ENCODE data around the gene CCDC8. TPM values are rescaled to one million over a fixed set of nuclear protein-coding genes. Genes with fewer than 3 reads are reported as not detected.
"Not testable (repeated sequence)": the region's sequence is repeated elsewhere in the genome, so short reads cannot be mapped to it uniquely, and the experiment has no call there.

CCDC8 gene
- polyA plus RNA-seq, 1 experiment: 7.7 TPM

DNA sequence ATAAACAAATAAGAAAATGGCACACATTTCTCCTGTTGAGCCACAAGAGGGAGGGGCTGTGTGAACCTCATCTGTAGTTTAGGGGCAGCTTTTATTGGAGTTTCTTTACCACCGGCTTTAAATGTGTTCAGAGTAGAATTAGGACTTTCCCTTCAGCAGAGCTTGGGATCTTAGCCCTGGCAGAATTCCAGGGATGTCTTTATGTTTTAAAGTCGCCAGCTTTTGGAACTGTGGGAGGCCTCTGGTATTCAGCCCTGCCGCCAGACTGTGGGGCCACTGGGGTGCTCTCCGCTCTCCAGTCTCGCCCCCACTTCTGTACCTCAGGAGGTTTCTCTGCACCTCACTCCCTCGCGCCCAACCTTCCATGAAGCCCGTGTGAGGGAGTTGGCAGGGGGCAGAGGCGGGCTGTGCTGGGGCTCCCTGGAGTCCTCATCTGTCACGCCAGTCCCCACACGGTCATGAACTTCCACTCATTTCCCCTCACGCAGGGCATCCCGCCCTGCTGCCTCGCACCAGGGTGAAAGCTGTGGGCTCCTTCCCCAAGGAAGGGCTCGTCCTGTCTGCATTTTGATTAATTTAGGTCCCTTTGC lies 31.5 kb downstream of the CCDC8 start:
- Histone ChIP-seq H3K4me3 (ENCODE audit: low read depth, low read length) (no peak overlapping the region), H3K36me3 (ENCODE audit: control insufficient read depth, insufficient read depth, low read length) (peaks cover 13% of the 10 kb centered on the region), H3K27me3 (ENCODE audit: control insufficient read depth, insufficient read depth, low read length) (no peaks in the 10 kb centered on the region)
- ChIA-PET CTCF (interaction anchor here (0.7 to 2.0 kb wide), 9 partner anchors 10 to 372 kb away, joined by 3 to 5 read pairs (median 3); no protein-coding TSS in a partner anchor), POLR2A (no interaction called here)
- TF ChIP-seq, protein P1, sequence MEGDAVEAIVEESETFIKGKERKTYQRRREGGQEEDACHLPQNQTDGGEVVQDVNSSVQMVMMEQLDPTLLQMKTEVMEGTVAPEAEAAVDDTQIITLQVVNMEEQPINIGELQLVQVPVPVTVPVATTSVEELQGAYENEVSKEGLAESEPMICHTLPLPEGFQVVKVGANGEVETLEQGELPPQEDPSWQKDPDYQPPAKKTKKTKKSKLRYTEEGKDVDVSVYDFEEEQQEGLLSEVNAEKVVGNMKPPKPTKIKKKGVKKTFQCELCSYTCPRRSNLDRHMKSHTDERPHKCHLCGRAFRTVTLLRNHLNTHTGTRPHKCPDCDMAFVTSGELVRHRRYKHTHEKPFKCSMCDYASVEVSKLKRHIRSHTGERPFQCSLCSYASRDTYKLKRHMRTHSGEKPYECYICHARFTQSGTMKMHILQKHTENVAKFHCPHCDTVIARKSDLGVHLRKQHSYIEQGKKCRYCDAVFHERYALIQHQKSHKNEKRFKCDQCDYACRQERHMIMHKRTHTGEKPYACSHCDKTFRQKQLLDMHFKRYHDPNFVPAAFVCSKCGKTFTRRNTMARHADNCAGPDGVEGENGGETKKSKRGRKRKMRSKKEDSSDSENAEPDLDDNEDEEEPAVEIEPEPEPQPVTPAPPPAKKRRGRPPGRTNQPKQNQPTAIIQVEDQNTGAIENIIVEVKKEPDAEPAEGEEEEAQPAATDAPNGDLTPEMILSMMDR (IDR thresholded peaks at IDR 0.05; ENCODE audit: insufficient read depth, low read depth, low read length): no peak
- no peak for DNase-seq (ENCODE audit: low read depth)

DNA sequence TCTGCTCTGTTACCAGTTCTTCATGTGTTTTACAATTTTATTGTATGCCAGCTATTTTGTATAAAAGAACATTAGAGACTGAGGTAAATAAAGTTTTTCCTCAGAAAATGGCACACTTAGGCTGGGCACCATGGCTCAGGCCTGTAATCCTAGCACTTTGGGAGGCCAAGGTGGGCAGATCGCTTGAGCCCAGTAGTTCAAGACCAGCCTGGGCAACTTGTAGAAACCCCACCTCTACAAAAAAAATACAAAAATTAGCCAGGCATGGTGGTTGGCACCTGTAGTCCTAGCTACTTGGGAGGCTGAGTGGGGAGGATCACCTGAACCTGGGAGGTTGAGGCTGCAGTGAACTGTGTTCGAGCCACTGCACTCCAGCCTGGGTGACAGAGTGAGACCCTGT lies 32.0 kb downstream of the CCDC8 start:
- CTCF ChIA-PET: interaction anchor here (0.7 to 2.0 kb wide), 7 partner anchors 10 to 372 kb away, joined by 3 to 4 read pairs (median 3); no protein-coding TSS in a partner anchor
- POLR2A ChIA-PET: no interaction called here
- TF ChIP-seq, protein P1 (IDR thresholded peaks at IDR 0.05; ENCODE audit: insufficient read depth, low read depth, low read length): no peak
- DNase-seq (ENCODE audit: low read depth): no peak
- no peaks in the 10 kb centered on the region for H3K27me3 ChIP-seq (ENCODE audit: control insufficient read depth, insufficient read depth, low read length)
- H3K4me3 ChIP-seq (ENCODE audit: low read depth, low read length): no peak overlapping the region
- H3K36me3 ChIP-seq (ENCODE audit: control insufficient read depth, insufficient read depth, low read length): peaks cover 14% of the 10 kb centered on the region

DNA sequence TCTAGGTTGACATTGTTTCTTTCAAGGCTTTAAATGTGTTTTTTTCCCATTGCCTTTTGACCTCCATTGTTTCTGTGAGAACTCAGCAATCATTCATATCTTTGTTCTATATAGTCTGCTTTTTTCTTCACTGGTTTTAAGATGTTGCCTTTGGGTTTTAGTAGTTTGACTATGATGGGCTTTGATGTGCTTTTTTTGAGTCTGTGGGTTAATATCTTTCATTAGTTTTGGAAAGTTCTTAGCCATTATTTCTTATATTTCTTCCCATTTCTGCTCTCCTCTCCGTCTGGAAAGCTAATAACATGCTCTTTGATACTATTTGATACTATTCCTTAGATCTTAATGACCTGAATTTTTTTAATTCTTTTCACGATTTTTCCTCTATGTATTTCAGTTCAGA lies 32.7 kb downstream of the CCDC8 start:
- no peak for DNase-seq (ENCODE audit: low read depth)
- TF ChIP-seq, protein P1 (IDR thresholded peaks at IDR 0.05; ENCODE audit: insufficient read depth, low read depth, low read length): no peak
- CTCF ChIA-PET: interaction anchor here (0.6 to 2.0 kb wide), 3 partner anchors 30 to 371 kb away, joined by 3 to 4 read pairs (median 3); partner anchors contain the start of gene PPP5C
- peaks cover 16% of the 10 kb centered on the region for H3K36me3 ChIP-seq (ENCODE audit: control insufficient read depth, insufficient read depth, low read length)
- no peaks in the 10 kb centered on the region for H3K27me3 ChIP-seq (ENCODE audit: control insufficient read depth, insufficient read depth, low read length)
- H3K4me3 ChIP-seq (ENCODE audit: low read depth, low read length): no peak overlapping the region
- POLR2A ChIA-PET: no interaction called here

DNA sequence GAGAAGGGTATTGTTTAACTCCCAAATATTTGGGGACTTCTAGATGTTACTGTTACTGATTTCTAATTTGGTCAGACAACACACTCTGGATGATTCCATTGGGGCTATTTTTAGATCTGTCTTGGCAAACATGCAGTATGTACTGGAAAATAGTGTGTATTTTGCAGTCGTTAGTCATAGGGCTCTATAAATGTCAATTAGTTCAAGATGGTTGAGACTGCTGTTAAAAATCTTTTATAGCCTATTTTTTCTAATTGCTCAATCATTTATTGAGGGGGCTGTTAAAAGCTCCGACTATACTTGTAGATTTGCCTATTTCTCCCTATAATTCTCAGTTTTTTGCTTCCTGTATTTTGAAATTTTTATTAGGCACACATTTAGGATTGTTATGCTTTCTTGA lies 35.1 kb downstream of the CCDC8 start:
- no peaks in the 10 kb centered on the region for H3K27me3 ChIP-seq (ENCODE audit: control insufficient read depth, insufficient read depth, low read length)
- CTCF ChIA-PET: interaction anchor here (0.7 to 1.9 kb wide), 6 partner anchors 10 to 136 kb away, joined by 3 to 7 read pairs (median 4); partner anchors contain the start of gene PPP5C
- H3K36me3 ChIP-seq (ENCODE audit: control insufficient read depth, insufficient read depth, low read length): peaks cover 8% of the 10 kb centered on the region; the same call in 1 of the 2 replicates
- POLR2A ChIA-PET: no interaction called here
- TF ChIP-seq, protein P1 (IDR thresholded peaks at IDR 0.05; ENCODE audit: insufficient read depth, low read depth, low read length): no peak
- DNase-seq (ENCODE audit: low read depth): peak; percentile 95
- no peak overlapping the region for H3K4me3 ChIP-seq (ENCODE audit: low read depth, low read length)

DNA sequence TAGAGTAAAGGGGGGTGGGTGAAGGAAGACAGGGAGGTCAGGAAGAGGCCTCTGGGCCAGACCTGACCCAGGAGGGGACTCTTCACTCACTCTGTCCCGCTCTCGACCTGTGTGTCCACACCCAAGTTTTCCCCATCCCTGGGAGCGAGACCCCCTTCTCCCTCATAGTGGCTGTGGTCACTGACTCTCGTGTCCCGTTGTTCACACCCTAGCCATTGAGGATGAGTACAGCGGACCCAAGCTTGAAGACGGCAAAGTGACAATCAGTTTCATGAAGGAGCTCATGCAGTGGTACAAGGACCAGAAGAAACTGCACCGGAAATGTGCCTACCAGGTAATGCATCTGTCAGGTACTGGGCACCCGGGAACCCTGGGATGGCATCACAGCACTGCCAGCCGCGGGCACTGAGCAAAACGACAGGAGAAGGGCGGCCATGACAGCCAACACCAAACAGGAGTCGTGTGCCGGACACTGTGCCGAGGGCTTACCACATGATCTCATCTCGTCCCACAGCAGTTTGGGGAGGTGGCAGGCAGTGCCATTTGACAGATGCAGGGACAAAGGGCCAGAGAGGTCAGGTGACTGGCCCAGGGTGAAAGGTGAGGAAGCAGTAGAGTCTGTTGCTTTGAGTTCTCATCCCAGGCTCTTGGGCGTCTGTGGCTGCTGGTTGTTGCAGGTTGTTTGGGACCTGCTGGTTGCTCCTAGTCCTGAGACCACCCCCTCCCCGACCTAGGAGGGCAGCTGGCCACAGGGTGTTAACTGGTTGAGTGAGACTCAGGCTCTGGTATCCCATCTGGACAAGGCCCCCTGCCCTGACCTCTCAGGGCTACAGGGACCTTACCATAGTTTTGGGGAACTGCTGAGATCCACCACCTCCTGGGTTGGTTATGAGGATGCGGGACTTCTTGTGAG lies 36.9 kb downstream of the CCDC8 start:
- TF ChIP-seq, protein P1 (IDR thresholded peaks at IDR 0.05; ENCODE audit: insufficient read depth, low read depth, low read length): no peak
- DNase-seq (ENCODE audit: low read depth): no peak
- Histone ChIP-seq H3K4me3 (ENCODE audit: low read depth, low read length) (no peak overlapping the region), H3K36me3 (ENCODE audit: control insufficient read depth, insufficient read depth, low read length) (peaks cover 8% of the 10 kb centered on the region; the same call in 1 of the 2 replicates), H3K27me3 (ENCODE audit: control insufficient read depth, insufficient read depth, low read length) (no peaks in the 10 kb centered on the region)
- POLR2A ChIA-PET: no interaction called here
- CTCF ChIA-PET: interaction anchor here (0.7 to 1.9 kb wide), 3 partner anchors 20 to 137 kb away, joined by 3 to 5 read pairs (median 4); no protein-coding TSS in a partner anchor

DNA sequence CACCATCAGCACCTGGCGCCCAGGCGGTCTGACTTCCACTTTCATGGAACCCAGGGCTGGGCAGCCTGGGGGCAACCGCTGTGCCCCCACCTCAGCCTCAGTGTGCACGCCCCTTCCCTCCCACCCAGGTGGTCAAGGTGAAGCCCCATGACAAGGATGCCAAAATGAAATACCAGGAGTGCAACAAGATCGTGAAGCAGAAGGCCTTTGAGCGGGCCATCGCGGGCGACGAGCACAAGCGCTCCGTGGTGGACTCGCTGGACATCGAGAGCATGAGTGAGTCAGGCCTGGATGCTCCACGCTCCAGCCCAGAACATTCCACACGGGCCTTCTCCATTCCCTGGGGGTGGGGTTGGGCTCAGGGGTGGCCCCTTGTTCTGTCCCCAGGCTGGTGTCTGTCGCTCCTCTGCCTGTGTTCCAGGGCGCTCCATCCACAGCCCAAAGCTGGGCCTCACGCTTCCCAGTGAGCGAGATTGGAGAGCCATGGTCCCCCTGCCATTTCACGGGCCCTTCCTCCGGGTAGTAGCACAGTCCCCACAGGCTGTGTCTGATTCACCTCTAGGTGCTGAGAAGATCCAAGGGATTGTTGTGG lies 37.8 kb downstream of the CCDC8 start:
- H3K27me3 ChIP-seq (ENCODE audit: control insufficient read depth, insufficient read depth, low read length); POLR2A ChIA-PET; H3K4me3 ChIP-seq (ENCODE audit: low read depth, low read length); DNase-seq (ENCODE audit: low read depth); H3K36me3 ChIP-seq (ENCODE audit: control insufficient read depth, insufficient read depth, low read length): not testable (repeated sequence)
- CTCF ChIA-PET: interaction anchor here (0.7 kb wide), 1 partner anchor 72 kb away, joined by 3 read pairs; no protein-coding TSS in a partner anchor
